ENCODE results near the gene SYNPO2. TPM values are rescaled to one million over a fixed set of nuclear protein-coding genes. Genes with fewer than 3 reads are reported as not detected.

Gene SYNPO2
- total and polyA plus RNA-seq, 2 donors (not counting 1 experiment from before 2014, with no cell fraction given): 40.1 to 71.7 TPM

- Histone ChIP-seq H4K20me1 (ENCODE audit: control insufficient read depth, extremely low read depth, insufficient read depth, low read length) (no peaks in the 10 kb centered on the region), H3K36me3 (ENCODE audit: control insufficient read depth, insufficient read depth, low read length) (no peaks in the 10 kb centered on the region), H2AFZ (ENCODE audit: low read length) (no peak overlapping the region), H3K4me1 (ENCODE audit: control insufficient read depth, extremely low read depth, insufficient read depth, low read length) (peaks cover 17% of the 10 kb centered on the region), H3K27ac (ENCODE audit: insufficient read depth, low read length) (no peak overlapping the region), H3K9me3 (ENCODE audit: control insufficient read depth, insufficient read depth, low read depth, low read length) (no peaks in the 10 kb centered on the region), H3K9ac (ENCODE audit: insufficient read depth, low read length) (no peak overlapping the region), H3K4me2 (ENCODE audit: extremely low read depth, insufficient read depth, low read length) (no peak overlapping the region), H3K27me3 (ENCODE audit: control insufficient read depth, insufficient read depth, low read length) (no peaks in the 10 kb centered on the region), H3K4me3 (replicated peaks in 1 of 4; ENCODE audit: control extremely low read depth in 1 of 4, insufficient read depth in 1 of 4, low read depth in 3 of 4, low read length in 4 of 4) (no peak overlapping the region), H3K79me2 (ENCODE audit: control insufficient read depth, insufficient read depth, low read length) (no peaks in the 10 kb centered on the region)
- DNase-seq (ENCODE audit: low read depth in 2 of 2): no peak
- TF ChIP-seq, protein P1, sequence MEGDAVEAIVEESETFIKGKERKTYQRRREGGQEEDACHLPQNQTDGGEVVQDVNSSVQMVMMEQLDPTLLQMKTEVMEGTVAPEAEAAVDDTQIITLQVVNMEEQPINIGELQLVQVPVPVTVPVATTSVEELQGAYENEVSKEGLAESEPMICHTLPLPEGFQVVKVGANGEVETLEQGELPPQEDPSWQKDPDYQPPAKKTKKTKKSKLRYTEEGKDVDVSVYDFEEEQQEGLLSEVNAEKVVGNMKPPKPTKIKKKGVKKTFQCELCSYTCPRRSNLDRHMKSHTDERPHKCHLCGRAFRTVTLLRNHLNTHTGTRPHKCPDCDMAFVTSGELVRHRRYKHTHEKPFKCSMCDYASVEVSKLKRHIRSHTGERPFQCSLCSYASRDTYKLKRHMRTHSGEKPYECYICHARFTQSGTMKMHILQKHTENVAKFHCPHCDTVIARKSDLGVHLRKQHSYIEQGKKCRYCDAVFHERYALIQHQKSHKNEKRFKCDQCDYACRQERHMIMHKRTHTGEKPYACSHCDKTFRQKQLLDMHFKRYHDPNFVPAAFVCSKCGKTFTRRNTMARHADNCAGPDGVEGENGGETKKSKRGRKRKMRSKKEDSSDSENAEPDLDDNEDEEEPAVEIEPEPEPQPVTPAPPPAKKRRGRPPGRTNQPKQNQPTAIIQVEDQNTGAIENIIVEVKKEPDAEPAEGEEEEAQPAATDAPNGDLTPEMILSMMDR (conservative IDR thresholded peaks at IDR 0.05 in 1 of 2, IDR thresholded peaks at IDR 0.05 in 1 of 2; ENCODE audit: low read depth in 1 of 2, low read length in 2 of 2): no peak
Observed at GRCh38 chr4:119104644-119105273, 216.1 kb downstream of the SYNPO2 start.

DNA sequence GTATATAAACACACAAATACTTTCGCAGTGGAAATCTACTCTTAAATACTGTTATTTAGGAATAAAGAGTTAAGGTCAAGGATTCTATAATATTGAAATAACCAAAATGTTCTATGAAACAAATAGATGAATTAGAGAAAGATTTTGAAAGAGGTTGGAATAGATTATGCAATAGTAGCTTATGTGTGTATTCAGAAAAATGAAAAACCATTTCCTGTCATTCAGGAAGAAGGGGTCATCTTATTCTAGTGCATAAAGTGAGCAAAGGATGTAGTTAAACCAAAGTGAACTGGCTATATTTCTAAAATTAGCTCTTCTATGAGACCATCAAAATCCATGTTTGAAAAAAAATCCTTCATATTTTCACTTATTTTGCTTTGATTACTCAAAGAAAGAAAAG is 217.0 kb downstream of the SYNPO2 start:
- Histone ChIP-seq H3K9ac (ENCODE audit: insufficient read depth, low read length) (no peak overlapping the region), H2AFZ (ENCODE audit: low read length) (no peak overlapping the region), H3K79me2 (ENCODE audit: control insufficient read depth, insufficient read depth, low read length) (no peaks in the 10 kb centered on the region), H4K20me1 (ENCODE audit: control insufficient read depth, extremely low read depth, insufficient read depth, low read length) (no peaks in the 10 kb centered on the region), H3K36me3 (ENCODE audit: control insufficient read depth, insufficient read depth, low read length) (no peaks in the 10 kb centered on the region), H3K4me2 (ENCODE audit: extremely low read depth, insufficient read depth, low read length) (no peak overlapping the region), H3K27ac (ENCODE audit: insufficient read depth, low read length) (no peak overlapping the region), H3K9me3 (ENCODE audit: control insufficient read depth, insufficient read depth, low read depth, low read length) (no peaks in the 10 kb centered on the region), H3K27me3 (ENCODE audit: control insufficient read depth, insufficient read depth, low read length) (no peaks in the 10 kb centered on the region), H3K4me1 (ENCODE audit: control insufficient read depth, extremely low read depth, insufficient read depth, low read length) (peaks cover 17% of the 10 kb centered on the region), H3K4me3 (replicated peaks in 1 of 4; ENCODE audit: control extremely low read depth in 1 of 4, insufficient read depth in 1 of 4, low read depth in 3 of 4, low read length in 4 of 4) (no peak overlapping the region)
- no peak for TF ChIP-seq EZH2 (IDR thresholded peaks at IDR 0.05; ENCODE audit: low read length, missing control alignments)
- TF ChIP-seq, protein P1 (conservative IDR thresholded peaks at IDR 0.05 in 1 of 2, IDR thresholded peaks at IDR 0.05 in 1 of 2; ENCODE audit: low read depth in 1 of 2, low read length in 2 of 2): no peak
- DNase-seq (ENCODE audit: low read depth in 2 of 2): peak in 1 of 2 donors; percentile 33

DNA sequence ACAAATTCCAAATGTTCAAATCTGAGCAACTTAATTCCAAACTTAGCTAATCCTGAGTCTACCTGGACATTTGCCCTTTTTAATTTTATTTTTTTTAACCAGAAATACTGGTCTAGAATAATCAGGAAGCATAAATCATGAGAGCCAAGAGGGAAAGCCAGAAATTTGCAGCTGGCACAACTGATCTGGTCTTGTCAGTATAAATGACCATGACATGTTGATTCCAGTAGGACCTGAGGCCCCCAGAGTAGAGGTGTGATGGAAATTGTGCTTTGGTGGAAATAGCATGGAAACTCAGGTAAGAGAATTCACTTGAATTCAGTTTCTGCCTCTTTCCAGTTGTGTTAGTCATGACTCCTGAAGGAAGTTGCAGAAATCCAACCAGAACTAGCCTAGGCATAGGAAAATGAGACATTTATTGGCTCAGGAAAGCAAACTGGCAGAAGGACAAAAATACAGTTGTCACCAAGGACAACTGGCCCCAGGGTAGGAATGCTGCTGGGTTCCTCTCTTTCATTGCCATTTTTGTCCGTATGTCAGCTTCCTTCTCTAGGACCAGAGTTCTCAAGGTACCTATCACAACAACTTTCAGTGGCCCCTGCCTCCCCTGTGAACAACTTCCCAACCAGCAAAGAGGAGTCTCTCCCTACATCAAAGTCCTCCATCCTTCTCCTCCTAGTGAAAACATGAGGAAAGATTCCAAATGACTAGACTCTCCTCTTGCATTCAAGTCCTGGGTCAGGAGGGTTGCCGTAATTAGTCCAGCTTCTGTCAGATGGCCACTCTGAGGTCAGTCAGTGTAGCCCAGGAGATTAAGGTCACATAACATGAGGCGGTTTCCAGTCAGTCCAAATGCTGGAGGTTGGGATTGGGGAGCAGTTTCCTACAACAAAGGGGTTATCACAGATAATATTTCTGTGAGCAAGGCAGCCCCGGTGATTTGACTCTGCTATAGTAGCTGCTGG is 217.7 kb downstream of the SYNPO2 start:
- no peaks in the 10 kb centered on the region for H3K27me3 ChIP-seq (ENCODE audit: control insufficient read depth, insufficient read depth, low read length)
- H3K36me3 ChIP-seq (ENCODE audit: control insufficient read depth, insufficient read depth, low read length): no peaks in the 10 kb centered on the region
- H3K4me1 ChIP-seq (ENCODE audit: control insufficient read depth, extremely low read depth, insufficient read depth, low read length): peaks cover 17% of the 10 kb centered on the region
- no peaks in the 10 kb centered on the region for H4K20me1 ChIP-seq (ENCODE audit: control insufficient read depth, extremely low read depth, insufficient read depth, low read length)
- H3K9ac ChIP-seq (ENCODE audit: insufficient read depth, low read length): no peak overlapping the region
- peak overlapping the region; percentile 52 for H2AFZ ChIP-seq (ENCODE audit: low read length)
- H3K79me2 ChIP-seq (ENCODE audit: control insufficient read depth, insufficient read depth, low read length): no peaks in the 10 kb centered on the region
- no peak overlapping the region for H3K4me2 ChIP-seq (ENCODE audit: extremely low read depth, insufficient read depth, low read length)
- H3K9me3 ChIP-seq (ENCODE audit: control insufficient read depth, insufficient read depth, low read depth, low read length): no peaks in the 10 kb centered on the region
- no peak overlapping the region for H3K27ac ChIP-seq (ENCODE audit: insufficient read depth, low read length)
- DNase-seq (ENCODE audit: low read depth in 2 of 2): no peak
- H3K4me3 ChIP-seq (replicated peaks in 1 of 4; ENCODE audit: control extremely low read depth in 1 of 4, insufficient read depth in 1 of 4, low read depth in 3 of 4, low read length in 4 of 4): no peak overlapping the region
- TF ChIP-seq, protein P1 (conservative IDR thresholded peaks at IDR 0.05 in 1 of 2, IDR thresholded peaks at IDR 0.05 in 1 of 2; ENCODE audit: low read depth in 1 of 2, low read length in 2 of 2): no peak
- TF ChIP-seq EZH2 (IDR thresholded peaks at IDR 0.05; ENCODE audit: low read length, missing control alignments): no peak

Measured in fibroblast of lung (primary cell).